Measurements from ENCODE around the gene CHRNA1. TPM values are rescaled to one million over a fixed set of nuclear protein-coding genes. Genes with fewer than 3 reads are reported as not detected.
A peak's percentile ranks its signal among the peaks of the same experiment; 100 is the strongest.

Gene CHRNA1
- not detected for total RNA-seq

GRCh38 chr2:174764280-174765255, at the start of gene CHRNA1:
Gene CHRNA1, minus strand, starts transcription at chr2:174764472. Its CDS starts 78 bp downstream, at chr2:174764394.
- no peak for DNase-seq

DNA sequence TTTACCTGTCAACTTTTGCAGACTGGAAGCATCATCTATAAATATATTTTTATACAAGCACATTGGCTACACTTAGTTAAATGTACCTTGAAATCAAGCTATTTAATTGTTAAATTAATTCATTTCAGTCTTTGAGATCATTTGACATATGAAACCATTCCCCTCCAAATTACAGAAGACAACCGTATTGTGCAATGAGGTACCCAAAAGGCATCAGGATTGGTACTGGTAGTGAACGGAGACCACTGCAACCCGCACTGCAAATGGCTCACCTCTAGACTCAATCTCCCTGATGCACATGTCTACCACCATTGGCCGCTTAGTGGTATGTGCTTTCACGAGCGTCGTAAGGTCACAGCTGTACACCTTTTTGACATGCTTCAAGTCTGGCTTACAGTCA, 47.8 kb upstream of the CHRNA1 start:
- DNase-seq = no peak

GRCh38 chr2:174807931-174808330, 43.7 kb upstream of the CHRNA1 start:
- DNase-seq = no peak

- no peak for DNase-seq
These were observed 41.5 kb upstream of the CHRNA1 start for GRCh38 chr2:174805803-174806202.

- no peak for DNase-seq
These were observed 38.2 kb upstream of the CHRNA1 start for GRCh38 chr2:174802459-174802858.

DNA sequence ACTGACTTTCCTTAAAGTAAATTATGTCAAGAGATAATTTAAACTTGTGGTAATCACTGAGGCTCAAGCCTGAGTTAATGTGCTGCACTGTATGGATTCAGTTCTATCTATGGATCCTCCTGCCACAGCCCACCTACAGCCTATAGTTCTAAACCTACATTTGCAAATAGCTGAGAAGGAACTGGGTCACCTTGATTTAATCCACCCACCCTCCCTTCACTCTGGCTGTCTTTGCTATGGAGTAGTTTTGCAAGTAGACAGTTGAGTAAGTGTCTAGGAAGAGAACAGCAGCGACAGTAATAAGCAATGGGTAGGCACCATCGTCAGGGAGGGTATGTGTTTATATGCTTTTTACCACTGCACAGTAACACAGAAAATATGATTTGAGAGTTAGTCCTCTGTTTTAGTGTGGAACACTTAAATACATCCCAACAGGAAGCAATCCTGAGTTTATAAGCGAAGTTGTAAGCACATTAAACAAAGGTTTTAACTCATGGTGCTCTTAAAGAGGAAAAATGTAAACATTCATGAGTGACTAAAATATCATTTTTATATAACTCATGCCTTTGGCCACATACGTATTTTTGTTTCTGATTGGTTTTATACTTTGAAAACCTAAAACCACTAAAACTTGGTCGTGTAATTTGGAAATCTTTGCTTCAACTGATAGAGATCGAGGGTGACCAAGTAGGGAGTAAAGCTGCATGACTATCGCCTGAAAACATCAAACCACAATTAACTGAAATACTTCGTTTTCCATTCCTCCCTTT, 36.3 kb upstream of the CHRNA1 start:
- DNase-seq = no peak

- DNase-seq = no peak
These were observed 34.5 kb upstream of the CHRNA1 start for GRCh38 chr2:174798801-174799200.

DNA sequence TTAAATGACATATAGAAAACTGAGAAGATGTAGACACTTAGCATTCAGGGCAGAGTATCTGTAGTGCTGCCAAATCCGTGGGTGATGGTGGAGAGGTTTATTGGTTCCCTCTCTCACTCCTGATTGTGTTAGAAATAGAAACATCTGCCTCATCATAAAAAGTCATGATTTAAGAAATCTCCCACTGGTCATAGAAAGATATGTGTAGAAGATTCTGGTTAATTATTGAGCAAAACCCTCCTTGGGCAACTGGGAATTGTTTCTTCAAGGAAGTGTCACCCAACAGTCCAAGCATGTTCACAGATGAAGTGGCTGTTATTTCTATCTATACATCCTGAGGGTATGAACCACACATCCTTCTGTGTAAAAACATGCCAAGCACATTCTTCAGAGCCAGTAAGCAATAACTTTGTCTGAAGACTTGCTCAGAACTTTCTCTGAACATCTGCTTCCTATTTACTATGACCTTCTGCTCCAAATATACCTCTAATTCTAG, 33.6 kb upstream of the CHRNA1 start:
- DNase-seq = no peak

- DNase-seq = no peak
These were observed 32.1 kb upstream of the CHRNA1 start for GRCh38 chr2:174796319-174796771.

DNA sequence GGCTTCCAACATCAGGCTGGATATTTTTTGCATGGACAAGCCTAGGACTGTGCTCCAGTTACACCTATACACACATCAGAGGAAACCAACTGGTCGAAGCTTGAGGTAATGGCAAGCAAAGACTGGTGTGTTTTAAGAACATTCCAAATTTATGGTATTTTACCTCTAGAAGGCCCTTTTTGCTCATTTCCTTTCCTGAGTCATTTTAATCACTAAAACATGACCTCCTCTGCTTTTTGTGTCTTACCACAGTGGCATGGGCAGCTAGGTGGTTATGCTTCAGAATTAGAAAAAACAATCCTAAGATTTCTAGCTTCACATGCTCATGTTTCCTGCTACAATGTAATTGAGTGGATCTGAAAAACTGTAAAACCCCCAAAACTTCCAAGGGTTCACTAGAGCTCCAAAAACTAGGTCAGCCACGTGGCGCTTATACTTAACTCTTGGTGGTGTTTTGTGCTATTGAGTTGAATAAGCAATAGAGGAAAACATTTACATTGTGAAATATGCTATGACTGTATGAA, 30.6 kb upstream of the CHRNA1 start:
- DNase-seq = no peak

- no peak for DNase-seq
These were observed 28.2 kb upstream of the CHRNA1 start for GRCh38 chr2:174792309-174793025.

- DNase-seq = no peak
These were observed 27.5 kb upstream of the CHRNA1 start for GRCh38 chr2:174791746-174792280.

GRCh38 chr2:174791020-174791419, 26.7 kb upstream of the CHRNA1 start:
- no peak for DNase-seq

- DNase-seq = no peak
These were observed 24.7 kb upstream of the CHRNA1 start for GRCh38 chr2:174789001-174789400.

GRCh38 chr2:174788291-174788929, 24.1 kb upstream of the CHRNA1 start:
- no peak for DNase-seq

DNA sequence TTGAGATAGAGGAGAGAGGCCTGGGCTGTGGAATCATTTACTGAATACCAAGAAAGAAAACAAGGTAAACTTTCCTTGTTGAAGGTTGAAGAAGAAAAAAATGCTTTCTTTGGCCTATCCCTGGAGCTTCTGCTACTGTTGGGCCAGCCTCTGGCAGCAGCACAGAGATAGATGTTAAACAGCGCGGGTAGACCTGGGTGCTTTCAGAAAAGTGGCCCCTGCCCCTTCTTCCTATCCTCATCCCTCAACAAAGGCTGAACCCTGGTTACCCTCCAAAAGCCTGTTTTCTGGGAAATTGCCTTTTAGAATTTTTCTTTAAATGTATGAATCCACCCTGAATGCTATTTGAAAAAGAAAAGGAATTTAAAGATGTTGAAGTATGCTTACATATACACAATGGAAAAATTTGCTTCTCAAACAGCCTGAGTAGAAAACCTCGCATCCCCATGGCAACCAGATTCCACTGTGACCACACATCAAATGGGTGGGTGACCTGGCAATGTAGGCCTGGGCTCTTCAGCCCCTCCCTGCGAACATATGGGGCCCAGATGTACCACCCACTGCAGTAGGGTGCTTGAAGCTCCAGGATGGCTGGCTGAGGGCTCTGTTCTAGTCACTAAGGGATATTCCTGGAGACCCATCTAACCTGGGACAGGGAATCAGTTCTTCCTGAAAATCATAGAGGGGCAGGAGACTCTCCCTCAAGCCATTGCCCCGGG, 23.4 kb upstream of the CHRNA1 start:
- peak; percentile 65 for DNase-seq

DNA sequence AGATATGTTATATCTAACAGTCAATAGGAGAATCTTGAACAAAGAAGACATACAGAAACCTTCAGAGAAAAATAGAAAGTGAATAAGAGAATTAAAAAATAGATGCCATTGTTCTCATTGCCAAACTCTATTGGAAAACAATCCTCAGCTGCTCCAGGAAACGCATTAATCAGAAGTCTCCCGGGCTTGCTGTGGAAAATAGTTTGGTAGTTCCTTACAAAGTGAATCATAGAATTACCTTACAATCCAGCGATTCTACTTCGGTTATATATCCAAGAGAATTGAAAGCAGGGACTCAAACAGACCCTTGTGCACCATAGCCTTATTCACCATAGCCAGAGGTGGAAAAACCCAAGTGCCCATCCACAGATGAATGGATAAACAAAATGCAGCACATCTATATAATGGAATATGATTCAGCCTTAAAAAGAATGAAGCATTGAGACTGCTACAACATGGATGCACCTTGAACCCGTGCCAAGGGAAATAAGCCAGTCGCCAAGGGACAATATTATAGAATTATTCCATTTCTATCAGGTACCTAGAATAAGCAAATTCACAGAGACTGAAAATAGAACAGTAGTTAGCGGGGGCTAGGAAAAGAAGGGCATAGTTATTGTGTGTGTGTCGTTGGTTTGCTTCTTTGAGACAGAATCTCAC, 21.9 kb upstream of the CHRNA1 start:
- DNase-seq = no peak

DNA sequence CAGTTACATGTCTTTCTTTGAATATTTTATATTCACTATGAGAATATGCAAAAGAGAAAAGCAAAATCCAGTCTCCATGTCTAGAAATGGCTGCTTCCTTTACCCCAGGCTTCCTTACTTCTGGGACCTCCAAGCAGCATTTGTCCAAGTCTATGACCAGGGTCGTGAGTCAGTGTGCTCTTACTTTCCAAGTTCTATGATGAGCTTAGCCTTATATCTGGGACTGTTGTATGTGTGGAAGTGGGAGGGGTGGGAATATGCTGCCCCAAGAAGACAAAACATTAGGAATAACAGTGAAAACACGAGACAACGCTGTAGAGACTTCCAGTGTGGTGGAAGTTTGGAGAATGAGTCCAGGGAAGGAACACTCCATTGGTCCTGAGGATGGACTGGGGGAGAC, 21.2 kb upstream of the CHRNA1 start:
- no peak for DNase-seq

DNA sequence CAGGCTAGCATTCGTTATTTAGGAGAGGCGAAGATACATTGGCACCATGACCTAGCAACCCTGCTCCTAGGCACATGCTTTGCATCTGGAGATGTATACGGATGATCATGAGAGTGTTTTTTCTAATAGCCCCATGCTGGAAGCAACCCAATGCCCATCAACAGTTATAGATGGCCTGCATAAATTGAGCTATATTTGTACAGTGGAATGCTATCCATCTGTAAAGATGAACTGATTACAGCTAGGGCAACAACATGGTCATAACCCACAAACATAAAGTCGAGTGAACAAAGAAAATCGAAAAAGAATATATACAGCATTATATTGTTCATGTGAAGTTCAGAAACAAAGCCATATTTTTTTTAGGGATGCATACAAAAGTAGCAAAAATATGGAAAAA, 20.6 kb upstream of the CHRNA1 start:
- no peak for DNase-seq

- DNase-seq = no peak
These were observed 20.0 kb upstream of the CHRNA1 start for GRCh38 chr2:174784316-174784715.
